A204.1 (cell line): ENCODE measurements around the gene CCL17.
A peak's percentile ranks its signal among the peaks of the same experiment; 100 is the strongest.

Source experiments
- FAIRE-seq: peaks from 2 replicates; lab custom pipeline; 2012; peaks lifted over from hg19 to GRCh38; lab: Jason Lieb, UNC

CCL17 gene

DNA sequence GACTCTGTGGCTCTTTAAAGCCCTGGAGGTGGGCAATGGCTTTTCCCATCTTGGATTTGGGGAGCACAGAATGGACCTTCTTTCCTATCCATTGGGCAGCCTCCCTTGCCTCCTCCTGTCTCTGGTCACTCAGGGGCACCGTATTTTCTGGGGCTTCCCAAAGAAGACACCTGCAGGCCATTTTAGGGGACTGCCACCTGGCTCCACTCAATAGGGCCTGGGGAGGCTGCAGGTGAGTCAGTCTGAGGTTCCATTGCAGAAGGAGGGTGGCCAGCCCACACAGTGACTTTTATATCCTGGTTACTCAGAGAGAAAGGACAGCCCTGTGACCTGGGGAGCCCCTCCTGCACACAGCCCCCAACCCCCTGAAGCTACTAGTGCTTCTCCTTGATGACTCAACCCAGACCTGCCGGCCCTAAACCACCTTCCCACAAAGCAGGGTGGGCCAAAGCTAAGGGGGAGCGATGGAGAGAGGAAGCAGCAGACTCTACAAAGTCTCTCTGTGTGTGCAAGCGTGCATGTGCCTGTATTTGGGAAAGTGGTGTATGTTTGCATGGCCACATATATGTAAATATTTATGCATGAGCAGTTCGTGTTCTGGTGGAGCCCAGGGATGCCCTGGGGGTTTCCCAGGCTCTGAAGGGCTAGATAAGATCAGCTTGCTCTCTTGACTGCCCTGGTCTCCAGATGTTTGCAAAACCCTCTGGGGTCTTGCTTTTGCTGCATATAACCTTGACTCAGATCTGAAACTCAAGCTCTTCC, 27.3 kb upstream of the CCL17 start:
- no peak for FAIRE-seq

DNA sequence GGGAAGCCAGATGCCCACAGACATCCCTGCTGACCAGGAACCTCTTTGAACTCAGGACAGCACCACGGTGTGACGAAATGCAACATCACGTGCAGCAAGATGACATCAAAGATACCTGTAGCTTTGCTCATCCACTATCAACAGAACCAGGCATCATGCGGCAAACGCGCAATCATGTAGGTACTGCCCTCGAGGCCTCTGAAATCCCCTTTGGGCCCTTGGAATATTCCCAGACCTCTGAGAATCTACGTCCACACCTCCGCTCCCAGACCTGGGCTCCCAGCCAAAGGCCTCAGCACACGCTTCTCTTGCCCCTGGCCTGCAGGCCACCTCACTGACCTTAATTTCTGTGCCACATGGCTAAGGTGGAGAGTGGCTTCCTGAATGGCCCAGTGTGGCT, 25.0 kb upstream of the CCL17 start:
- FAIRE-seq, result no peak

- no peak for FAIRE-seq
Measured at GRCh38 chr16:57380671-57381462, 23.7 kb upstream of the CCL17 start.

- FAIRE-seq, result no peak
Measured at GRCh38 chr16:57381791-57382534, 22.6 kb upstream of the CCL17 start.

GRCh38 chr16:57382535-57383275, 21.9 kb upstream of the CCL17 start:
- no peak for FAIRE-seq

DNA sequence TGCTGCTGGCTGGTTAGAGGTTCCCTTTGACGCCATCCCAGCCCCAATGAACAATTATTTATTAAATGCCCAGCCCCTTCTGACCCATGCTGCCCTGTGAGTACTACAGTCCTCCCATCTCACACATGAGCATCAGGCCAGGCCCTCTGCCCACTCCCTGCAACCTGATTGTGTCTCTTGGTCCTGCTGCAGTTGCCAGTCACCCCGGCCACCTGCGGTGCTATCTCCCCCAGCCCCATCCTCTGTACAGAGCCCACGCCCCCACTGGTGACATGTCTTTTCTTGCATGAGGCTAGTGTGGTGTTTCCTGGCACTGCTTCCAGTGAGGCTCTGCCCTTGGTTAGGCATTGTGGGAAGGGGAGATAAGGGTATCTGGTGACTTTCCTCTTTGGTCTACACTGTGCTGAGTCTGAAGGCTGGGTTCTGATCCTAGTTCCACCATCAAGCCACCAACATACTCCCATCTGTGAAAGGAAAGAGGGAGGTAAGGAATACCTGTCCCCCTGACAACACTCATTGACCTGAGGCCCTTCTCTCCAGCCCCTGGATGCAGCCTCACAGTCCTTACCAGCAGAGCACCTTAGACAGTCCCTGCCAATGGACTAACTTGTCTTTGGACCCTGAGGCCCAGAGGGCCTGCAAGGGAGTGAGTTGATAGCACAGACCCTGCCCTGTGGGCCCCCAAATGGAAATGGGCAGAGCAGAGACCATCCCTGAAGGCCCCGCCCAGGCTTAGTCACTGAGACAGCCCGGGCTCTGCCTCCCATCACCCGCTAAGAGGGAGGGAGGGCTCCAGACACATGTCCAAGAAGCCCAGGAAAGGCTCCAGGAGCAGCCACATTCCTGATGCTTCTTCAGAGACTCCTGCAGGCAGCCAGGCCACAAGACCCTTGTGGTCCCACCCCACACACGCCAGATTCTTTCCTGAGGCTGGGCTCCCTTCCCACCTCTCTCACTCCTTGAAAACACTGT, 21.0 kb upstream of the CCL17 start:
- FAIRE-seq, result no peak

GRCh38 chr16:57384248-57385070, 20.1 kb upstream of the CCL17 start:
- no peak for FAIRE-seq

DNA sequence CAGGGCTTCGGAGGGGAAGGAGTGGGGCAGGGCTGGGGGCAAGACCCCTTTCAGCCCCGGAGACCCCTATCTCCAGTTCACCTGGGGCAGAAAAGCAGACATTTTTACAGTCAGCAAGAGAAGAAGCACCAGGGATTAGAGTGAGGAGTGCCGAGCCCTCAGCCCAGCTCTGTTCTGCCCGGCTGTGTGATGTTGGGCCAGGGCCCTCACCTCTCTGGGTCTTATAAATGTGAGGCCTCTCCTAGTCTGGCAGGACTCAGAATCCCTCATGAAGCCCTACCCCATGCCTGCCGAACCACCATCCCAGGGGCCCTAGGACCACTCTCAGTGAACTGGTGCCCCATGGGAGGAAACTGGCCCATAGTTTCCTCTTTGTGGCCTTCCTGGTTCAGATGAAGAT, 19.5 kb upstream of the CCL17 start:
- FAIRE-seq, result no peak

DNA sequence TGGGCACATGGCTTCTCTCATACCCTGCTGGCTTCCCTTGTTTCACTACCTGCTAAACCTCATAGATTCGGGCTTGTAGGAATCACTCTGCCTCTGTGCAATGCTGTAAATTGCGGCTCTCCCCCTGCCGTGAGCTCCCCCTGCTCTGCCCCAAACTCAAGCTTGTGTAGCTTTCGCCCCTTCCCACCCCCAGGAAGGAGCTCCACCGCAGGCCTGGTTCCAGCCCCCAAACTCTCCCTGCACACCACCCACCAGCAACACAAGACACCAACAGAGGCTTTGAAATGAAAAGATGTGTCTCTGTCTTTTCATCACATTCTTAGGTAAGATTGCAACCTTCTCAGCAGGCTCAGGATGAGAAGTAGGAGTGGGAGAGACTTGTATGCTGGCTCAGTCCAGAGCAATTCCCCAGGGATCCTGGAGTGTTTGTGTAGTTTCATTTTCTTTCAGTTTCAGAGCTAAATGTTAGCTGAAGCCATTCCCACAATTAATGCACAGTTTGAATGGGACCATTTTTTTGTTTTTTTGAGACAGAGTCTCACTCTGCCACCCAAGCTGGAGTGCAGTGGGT, 18.1 kb upstream of the CCL17 start:
- peak; percentile 97 for FAIRE-seq

DNA sequence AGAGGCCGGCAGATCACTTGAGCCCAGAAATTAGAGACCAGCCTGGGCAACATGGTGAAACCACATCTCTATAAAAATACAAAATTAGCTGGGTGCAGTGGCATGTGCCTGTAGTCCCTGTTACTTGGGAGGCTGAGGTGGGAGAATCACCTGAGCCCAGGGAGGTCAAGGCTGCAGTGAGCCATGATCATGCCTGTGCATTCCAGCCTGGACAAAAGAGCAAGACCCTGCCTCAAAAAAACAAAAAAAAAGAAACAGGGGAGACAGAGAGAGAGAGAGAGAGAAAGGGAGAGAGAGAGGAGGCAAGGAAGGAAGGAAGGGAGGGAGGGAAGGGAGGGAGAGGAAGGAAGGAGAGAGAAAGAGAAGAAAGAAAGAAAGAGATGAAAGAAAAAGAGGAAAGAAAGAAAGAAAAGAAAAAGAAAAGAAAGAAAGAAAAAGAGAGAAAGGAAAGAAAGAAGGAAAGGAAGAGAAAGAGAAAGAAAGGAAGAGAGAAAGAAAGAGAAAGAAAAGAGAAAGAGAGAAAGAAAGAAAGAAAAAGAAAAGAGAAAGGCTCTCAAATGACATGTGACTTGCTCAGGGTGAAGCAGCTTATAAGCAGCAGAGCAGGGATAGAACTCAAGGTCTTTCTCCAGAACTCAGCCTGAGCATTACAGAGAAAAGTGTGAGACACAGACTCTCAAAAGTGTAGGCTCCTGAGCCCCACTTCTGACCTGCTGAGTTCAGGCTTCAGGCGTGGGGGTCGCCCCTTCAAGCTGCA, 16.8 kb upstream of the CCL17 start:
- no peak for FAIRE-seq

DNA sequence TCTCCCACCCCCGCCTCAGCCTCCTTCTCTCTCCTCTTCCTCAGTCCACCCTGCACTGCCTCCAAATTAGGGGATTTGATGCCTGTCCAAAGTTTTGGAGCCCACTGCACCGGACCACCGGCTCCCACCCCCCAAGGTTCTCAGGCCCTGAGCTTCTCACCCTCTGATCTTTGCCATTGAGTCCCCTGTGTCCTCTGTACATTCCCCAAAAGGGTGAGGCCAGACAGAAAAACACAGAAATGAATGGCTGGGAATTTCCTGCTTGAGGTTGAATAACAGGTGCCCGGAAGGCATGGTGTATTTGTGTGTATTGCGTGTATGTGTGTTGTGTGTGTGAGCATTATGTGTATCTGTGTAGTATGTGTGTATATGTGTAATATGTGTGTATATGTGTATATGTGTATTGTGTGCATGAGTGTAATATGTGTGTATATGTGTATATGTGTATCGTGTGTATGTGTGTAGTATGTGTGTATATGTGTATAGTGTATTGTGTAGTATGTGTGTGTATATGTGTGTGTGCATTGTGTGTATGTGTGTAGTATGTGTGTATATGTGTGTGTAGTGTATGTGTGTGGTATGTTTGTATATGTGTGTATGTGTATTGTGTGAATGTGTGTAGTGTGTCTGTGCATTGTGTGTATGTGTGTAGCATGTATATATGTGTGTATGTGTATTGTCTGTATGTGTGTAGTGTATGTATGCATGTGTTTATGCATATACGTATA, 16.0 kb upstream of the CCL17 start:
- no peak for FAIRE-seq

DNA sequence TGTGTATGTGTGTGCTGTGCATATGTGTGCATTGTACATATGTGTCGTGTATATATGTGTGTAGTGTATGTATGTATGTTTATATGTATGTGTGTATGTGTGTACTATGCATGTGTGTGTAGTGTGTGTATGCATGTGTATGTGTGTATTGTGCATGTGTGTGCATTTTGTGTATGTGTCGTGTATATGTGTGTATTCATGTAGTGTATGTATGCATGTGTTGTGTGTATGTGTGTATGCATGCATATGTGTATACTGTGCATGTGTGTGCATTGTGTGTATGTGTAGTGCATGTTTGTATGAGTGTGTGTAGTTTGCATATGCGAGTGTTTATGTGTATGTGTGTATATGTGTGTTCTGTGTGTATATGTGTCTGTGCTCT, 15.5 kb upstream of the CCL17 start:
- no peak for FAIRE-seq

- FAIRE-seq, result no peak
Measured at GRCh38 chr16:57390636-57391295, 13.8 kb upstream of the CCL17 start.

DNA sequence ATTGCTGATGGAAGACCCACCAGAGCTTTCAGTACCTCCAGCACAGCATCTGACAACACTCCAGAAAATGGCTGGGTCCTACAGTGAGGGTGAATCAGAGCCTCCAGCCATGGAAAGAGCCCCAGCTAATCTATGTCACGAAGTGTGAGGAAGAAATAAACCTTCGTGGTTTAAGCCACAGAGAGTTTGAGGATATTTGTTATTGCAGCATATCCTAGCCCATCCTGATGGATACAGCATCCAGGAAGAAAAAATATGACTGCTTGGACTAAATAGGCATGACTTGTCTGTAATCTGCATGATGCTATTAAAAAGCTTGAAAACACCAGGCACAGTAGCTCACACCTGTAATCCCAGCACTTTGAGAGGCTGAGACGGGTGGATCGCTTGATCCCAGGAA, 13.3 kb upstream of the CCL17 start:
- FAIRE-seq, result no peak

DNA sequence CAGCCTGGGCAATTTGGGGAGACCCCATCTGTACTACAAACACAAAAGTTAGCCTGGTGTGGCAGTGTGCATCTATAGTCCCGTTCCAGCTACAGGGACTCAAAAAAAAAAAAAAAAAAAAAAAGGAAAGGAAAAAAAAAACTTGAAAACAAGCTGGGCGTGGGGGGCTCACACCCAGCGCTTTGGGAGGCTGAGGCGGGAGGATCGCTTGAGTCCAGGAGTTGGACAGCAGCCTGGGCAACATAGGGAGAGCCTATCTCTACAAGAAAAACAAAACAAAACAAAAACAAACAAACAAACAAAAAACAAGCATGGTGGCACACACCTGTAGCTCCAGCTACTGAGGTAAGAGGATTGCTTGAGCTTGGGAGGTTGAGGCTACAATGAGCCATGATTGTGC, 12.9 kb upstream of the CCL17 start:
- no peak for FAIRE-seq

DNA sequence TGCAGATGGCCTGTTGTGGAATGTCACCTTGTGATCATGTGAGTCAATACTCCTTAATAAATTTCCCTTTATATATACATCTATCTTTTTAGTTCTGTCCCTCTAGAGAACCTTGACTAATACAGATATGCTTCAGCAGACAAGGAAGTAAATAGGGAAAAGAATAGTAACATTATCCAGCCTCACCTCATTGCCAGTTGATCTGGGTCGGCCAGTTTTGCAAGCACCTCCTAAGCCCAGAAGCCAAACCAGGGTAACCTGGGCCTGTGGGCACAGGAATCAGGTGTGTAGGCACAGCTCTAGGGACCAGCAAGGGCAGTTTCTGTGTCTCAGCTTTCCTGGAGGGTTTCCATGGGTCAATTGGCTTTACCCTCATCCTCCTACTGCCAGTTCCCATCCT, 11.9 kb upstream of the CCL17 start:
- FAIRE-seq, result no peak

- FAIRE-seq, result no peak
Measured at GRCh38 chr16:57394444-57394843, 10.1 kb upstream of the CCL17 start.

- FAIRE-seq, result no peak
Measured at GRCh38 chr16:57395026-57395425, 9.5 kb upstream of the CCL17 start.
